HG03439 (cell line): ENCODE results near the gene CEP104.

ENCODE experiments used
- ATAC-seq: cut with Tn5 transposase; IDR thresholded peaks from one replicate; pipeline ENCODE4 v1.9.1; 2021; ENCODE audit warnings: mild to moderate bottlenecking, moderate library complexity; ENCODE audit not compliant: unreplicated experiment

The CEP104 gene

GRCh38 chr1:3869751-3870301 lies 12.8 kb upstream of the CEP104 start:
- no peak for ATAC-seq

DNA sequence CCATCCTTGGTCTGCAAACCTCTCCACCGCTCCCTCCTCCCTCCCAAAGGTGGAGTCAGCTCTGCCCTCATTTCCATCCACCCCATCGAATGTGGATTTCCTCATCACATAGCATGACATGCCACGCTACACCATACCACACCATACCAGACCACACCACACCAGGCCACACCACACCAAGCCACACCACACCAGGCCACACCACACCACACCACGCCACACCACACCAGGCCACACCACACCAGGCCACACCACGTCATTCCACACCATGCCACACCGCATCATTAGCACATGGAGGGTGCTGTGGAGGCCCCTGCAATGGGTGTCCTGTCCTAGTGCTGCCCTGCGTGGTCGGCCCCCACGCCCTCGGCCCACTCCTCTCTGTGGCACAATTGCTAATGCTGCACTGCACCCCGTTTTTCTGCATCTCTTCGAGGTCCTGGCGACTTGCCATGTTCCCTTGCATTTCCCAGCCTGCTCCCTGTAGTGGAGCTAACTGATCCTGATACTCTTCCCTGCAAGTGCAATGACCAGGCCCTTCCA lies 11.5 kb upstream of the CEP104 start:
- ATAC-seq = no peak

GRCh38 chr1:3865606-3866160 lies 8.7 kb upstream of the CEP104 start:
- no peak for ATAC-seq

DNA sequence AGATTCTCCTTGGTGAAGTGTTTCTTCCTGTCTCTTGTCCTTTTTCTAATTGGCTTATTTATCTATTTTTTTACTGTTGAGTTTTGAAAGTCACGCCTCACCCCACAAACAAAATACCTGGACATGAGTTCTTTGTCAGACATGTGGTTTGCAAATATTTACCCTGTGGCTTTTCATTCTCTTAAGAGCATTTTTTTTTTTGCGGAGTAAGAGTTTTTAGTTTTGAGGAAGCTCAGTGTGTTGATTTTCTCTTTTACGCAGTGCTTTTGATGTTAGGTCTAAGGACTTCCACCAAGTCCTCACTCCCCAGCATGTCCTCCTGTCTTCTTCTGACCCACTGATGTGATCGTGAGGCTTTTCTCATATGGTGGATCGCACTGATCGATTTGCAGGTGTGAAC lies 7.9 kb upstream of the CEP104 start:
- no peak for ATAC-seq

DNA sequence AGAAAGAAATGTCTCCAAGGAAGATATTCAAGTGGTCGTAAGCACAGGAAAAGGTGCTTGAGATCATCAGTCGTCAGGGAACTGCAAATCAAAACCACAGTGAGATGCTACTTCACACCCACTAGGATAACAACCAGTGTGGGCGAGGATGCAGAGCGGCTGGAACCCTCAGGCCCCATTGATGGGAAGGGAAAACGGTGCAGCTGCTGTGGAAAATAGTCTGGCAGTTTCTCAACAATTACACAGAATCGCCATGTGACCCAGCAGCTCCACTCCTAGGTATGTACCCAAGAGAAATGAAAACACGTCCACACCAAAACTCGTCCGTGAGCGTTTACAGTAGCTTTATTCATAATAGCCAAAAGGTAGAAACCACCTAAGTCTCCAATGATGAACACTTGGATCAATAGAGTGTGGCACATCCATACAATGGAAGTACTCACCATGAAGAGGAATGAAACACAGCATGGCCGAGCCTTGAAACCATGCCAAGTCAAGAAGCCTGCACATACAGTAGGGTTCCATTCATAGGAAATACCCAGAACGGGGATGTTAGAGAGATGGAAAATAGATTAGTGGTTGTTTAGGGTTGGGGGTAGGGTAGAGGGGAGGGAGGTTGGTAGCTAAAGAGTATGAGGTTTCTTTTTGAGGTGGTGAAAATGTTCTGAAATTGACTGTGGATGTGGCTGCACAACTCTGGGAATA lies 6.4 kb upstream of the CEP104 start:
- no peak for ATAC-seq

DNA sequence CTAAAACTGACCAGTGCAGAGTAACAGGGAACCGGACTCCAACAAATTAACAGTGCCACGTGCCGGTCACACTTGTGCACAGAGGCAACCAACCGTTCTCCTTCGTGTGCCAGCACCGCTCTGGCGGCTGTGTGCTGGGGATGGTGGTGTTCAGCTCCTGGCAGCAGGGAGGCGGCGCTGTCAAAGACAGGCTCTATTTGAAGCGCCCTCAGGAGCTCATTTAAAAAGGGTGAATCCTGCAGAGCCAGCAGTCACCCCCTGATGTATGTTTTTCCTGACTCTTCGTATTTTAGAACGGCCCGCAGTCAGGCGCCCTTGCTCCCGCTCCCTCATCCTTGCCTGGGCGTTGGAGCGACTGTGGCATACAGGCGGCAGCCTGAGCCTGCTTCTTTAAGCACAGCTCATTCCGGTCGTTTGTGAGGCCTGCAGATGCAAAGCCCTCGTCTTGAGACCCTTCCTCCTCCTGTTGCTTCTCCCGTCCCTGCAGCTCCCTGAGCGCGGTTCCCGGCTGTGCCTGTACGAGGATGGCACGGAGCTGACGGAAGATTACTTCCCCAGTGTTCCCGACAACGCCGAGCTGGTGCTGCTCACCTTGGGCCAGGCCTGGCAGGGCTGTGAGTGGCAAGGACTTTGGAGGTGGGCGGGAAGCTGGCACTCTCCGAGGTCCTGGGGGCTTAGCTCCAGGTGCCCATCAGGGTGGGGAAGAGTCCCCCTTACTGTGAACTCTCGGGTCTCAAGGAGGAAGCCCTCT lies 1.4 kb upstream of the CEP104 start:
- no peak for ATAC-seq

GRCh38 chr1:3857791-3858129 lies 749 bp upstream of the CEP104 start:
- ATAC-seq = no peak

DNA sequence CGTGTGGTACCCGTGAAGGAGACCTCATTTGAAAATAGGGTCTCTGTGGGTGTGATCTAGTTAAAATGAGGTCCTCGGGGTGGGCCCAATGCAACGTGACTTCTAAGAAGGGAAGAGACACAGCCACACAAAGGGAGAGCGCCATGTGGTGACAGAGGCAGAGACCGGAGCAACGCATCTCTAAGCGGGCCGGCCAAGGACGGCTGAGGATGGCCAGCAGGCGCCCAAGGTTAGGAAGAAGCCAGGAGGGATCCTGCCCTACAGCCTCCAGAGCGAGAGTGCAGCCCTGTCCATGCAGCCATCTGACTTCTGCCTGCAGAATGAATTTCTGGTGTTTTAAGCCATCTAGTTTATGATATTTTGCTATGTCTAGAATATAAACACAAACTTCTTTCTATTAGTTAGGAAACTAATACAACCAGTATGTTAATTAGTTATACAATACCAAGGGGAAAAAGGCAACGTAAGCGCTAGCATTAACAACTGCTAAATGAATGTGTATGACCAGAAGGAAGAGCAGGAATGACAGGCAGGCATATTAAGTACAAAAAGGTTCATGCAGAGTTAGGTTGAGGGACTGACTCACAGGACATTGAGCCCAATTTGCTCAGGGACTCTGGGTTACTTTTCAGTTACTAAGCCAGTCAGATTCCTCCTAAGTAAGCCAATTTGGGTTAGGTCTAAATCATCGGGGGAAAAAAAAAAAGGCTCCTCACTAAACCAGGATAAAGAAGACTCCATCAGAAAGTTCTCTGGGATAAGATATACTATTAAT lies 4.1 kb downstream of the CEP104 start:
- no peak for ATAC-seq

- ATAC-seq = no peak
Observed at GRCh38 chr1:3852091-3852490, 4.9 kb downstream of the CEP104 start.

- ATAC-seq = no peak
Observed at GRCh38 chr1:3851292-3851691, 5.7 kb downstream of the CEP104 start.

DNA sequence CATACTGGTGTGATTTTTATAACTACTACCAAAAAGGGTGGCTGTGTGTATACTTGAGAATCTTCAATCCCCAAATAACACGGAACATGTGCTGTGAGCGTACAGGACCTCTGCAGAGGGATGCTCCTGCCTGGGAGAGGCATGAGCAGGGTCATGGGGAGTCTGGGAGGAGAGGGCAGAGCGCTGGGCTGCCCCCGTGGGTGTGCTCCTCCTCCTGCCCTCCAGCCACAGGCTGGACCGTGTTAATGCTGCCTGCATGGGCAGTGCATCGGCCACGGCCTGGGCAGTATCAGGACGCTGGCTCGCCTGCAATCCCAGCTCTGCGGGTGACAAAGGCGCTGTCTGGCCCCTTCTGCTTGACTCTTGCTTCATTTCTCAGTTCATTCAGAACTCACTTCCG lies 6.2 kb downstream of the CEP104 start:
- ATAC-seq = no peak

GRCh38 chr1:3847081-3847480 lies 9.9 kb downstream of the CEP104 start:
- ATAC-seq = no peak

DNA sequence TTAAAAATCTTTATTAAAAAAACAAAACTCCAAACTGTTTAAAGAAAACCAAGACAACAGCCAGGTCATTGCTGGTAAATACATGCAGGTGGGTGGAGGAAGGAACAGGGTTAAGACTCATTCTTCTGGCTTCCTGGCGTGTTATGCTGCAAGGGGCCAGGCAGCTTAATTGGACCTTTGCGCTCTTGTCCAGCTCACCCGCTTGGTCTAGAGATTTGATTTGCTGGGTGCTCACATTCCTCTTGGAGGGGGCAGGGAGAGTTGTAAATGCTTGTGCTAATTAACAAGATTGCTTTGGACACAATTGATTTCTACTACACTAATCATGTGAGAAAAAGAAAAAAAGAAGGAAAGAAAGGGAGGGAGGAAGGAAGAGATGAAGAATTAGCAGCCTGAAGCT lies 10.5 kb downstream of the CEP104 start:
- ATAC-seq = no peak

GRCh38 chr1:3842912-3843311 lies 14.1 kb downstream of the CEP104 start:
- ATAC-seq = no peak

DNA sequence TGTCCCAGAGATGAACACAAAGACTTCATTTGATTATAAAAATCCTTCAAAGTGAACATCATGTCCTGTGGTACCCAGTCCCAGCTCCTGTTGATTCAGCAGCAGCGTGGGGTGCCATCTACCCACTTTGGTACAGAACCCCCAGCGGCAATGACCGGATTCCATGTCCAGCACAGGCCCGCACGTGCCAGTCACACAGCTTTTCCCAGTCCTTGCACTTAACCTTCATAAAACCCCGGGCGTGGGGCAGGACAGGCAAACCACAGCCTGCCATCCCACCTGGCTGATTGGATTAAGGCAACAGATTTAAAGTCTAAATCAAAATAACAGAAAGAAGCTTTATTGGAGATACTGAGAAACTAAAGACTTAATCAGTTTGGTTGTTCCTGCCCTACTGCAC lies 15.5 kb downstream of the CEP104 start:
- ATAC-seq = no peak

- ATAC-seq = no peak
Observed at GRCh38 chr1:3838788-3839187, 18.2 kb downstream of the CEP104 start.

DNA sequence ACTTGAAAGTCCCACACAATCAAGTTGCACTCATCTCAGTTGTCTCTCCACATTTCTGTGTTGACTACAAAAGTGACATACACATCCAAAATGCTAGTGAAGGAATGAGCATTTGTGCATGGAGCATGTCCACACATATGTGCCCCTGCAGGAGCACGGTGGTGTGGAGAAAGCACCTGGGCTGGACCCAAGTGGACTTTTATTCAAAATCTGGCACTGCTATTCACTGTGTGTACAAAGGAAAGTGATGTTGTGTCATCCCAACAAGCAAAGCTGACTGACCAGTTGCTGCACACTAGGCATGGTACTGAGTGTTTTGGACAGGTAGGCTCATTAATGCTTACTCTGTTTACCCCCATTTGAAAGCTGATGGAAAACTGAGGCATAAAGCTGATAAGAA lies 19.3 kb downstream of the CEP104 start:
- ATAC-seq = no peak

DNA sequence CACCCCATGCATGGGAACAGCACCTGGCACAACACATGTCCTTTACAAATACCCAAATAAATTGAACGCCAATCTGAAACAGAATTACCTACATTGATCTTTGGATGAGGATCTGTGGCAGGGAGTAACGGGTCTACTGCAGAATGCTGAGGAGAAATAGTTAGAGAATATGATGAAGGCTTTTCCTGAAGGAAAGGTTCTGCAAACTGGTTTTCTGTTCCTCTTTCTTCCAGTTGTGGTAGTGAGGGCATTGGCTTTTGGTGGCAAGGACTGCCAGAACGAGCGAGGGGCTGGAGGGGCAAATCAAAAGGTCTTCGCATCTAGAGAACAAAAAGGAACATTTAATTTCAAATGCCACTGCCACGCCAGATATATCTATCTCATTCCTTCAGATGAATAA lies 19.8 kb downstream of the CEP104 start:
- no peak for ATAC-seq

GRCh38 chr1:3836421-3836820 lies 20.6 kb downstream of the CEP104 start:
- no peak for ATAC-seq

GRCh38 chr1:3834701-3835100 lies 22.3 kb downstream of the CEP104 start:
- ATAC-seq = no peak

DNA sequence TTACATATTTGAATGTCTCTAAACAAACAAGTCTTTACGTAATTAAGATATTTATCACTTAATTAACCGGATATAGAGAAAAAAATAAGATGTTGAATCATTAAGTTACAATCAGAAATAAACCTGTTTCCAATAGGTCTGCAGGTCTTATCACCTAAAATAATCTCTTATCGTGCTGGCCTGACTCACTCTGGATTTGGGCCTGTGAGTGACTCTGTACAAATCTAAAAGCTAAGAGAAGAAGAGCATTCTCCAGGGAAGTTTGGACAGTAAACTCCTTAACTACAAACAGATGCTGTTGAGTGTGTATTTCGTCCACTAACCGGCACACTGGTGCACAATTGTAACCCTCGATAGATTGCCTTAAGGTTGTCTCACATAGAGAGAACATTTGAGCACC lies 25.3 kb downstream of the CEP104 start:
- ATAC-seq = no peak
